Testis (tissue), 3 donors: Measurements from ENCODE around the gene IRF8. TPM values are rescaled to one million over a fixed set of nuclear protein-coding genes. Genes with fewer than 3 reads are reported as not detected.

Experiments
- DNase-seq: peaks from one replicate; pipeline ENCODE4 v3.0.0-alpha.2; 2019
- H3K27ac ChIP-seq, 2 donors: fragments of 200-600 bp; sonication (generic); one replicate each; pipeline ENCODE4 v1.5.1; 2019
- H3K27me3 ChIP-seq: fragments of 200-600 bp; sonication (generic); one replicate; pipeline ENCODE4 v1.5.1; 2019
- H3K36me3 ChIP-seq: fragments of 200-600 bp; sonication (generic); one replicate; pipeline ENCODE4 v1.5.1; 2017; ENCODE audit warnings: low read depth; ENCODE audit errors: missing control alignments
- H3K4me1 ChIP-seq: fragments of 200-600 bp; sonication (generic); one replicate; pipeline ENCODE4 v1.5.1; 2019
- H3K4me3 ChIP-seq, 2 donors: fragments of 200-600 bp; sonication (generic); one replicate each; pipeline ENCODE4 v1.5.1; 2017 to 2019
- H3K9me3 ChIP-seq: fragments of 200-600 bp; sonication (generic); one replicate; pipeline ENCODE4 v1.5.1; 2017
- POLR2A ChIP-seq: fragments of 450-650 bp; IDR thresholded peaks from one replicate; pipeline ENCODE4 v1.6.1; 2017; ENCODE audit warnings: antibody characterized with exemption, mild to moderate bottlenecking, moderate library complexity
- WGBS, 2 donors: methylation state at CpG; one replicate each; pipeline ENCODE4 v1.1.5; 2018; 5-methylcytosine and 5-hydroxymethylcytosine counted together
- intact Hi-C: fragments of 100-400 bp; cut with DNase I; formaldehyde crosslinking; loops from one replicate; pipeline ENCODE4 v1.15.1; 2023; ENCODE audit warnings: low total_unique reads
- polyA plus RNA-seq: library from polyadenylated mRNA; stranded (reverse); fragments of 350-450 nt; fragmentation: Illumina TruSeq; extraction: RNeasy Lipid Tissue Mini Kit (QIAGEN cat#74804); gene quantifications from one replicate; pipeline ENCODE4 v1.2.3, GENCODE V29; 2014; ENCODE audit warnings: low read depth, low replicate concordance; ENCODE audit not compliant: insufficient read depth
- total RNA-seq, 2 donors: library from RNA; depleted of rRNA; stranded (reverse); fragments of >200 nt; gene quantifications; one replicate each; pipeline ENCODE4 v1.2.3, GENCODE V29; 2016
- TF ChIP-seq, protein P1 (sequence below), 3 experiments: fragments of 450-650 bp in 2 of 3; fragments of 200-600 bp in 1 of 3; sonication (generic) in 1 of 3; IDR thresholded peaks; one replicate each; pipeline ENCODE4 v1.5.1; 2016 to 2019; ENCODE audit warnings: antibody characterized with exemption in 3 of 3, mild to moderate bottlenecking in 2 of 3, moderate library complexity in 1 of 3

IRF8 gene
- total and polyA plus RNA-seq, 3 donors from 2014 or later, result 7.2 to 15.0 (median 14.0) TPM

DNA sequence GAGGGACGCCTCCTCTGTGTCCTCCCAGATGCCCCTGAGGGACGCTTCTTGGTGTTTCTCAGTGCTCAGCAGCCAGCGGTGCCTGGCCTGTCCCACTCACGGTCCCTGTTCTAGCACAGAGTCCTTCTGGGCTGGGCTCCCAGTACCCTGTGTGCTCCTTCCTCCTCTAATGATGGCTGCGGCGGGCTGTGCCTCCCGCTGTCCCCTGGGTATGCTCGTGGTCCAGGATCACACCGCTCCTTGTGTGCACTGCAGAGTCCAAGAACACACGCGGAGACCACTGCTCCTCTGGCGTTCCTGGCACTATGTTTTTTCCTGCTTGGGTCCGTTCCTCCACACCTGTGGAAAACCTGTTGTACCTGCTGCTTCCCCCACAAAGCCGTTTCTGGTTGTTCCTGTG, 15.1 kb upstream of the IRF8 start:
- TF ChIP-seq POLR2A, result no peak
- TF ChIP-seq, protein P1, sequence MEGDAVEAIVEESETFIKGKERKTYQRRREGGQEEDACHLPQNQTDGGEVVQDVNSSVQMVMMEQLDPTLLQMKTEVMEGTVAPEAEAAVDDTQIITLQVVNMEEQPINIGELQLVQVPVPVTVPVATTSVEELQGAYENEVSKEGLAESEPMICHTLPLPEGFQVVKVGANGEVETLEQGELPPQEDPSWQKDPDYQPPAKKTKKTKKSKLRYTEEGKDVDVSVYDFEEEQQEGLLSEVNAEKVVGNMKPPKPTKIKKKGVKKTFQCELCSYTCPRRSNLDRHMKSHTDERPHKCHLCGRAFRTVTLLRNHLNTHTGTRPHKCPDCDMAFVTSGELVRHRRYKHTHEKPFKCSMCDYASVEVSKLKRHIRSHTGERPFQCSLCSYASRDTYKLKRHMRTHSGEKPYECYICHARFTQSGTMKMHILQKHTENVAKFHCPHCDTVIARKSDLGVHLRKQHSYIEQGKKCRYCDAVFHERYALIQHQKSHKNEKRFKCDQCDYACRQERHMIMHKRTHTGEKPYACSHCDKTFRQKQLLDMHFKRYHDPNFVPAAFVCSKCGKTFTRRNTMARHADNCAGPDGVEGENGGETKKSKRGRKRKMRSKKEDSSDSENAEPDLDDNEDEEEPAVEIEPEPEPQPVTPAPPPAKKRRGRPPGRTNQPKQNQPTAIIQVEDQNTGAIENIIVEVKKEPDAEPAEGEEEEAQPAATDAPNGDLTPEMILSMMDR (IDR thresholded peaks at IDR 0.05), result no peak
- Histone ChIP-seq H3K4me1 (no peaks in the 10 kb centered on the region), H3K9me3 (no peaks in the 10 kb centered on the region), H3K36me3 (no peaks in the 10 kb centered on the region), H3K4me3 (no peak overlapping the region), H3K27ac (no peak overlapping the region), H3K27me3 (no peaks in the 10 kb centered on the region)
- intact Hi-C loops, result no loop called here
- WGBS, 2 donors, result 52 to 73% methylated on average over 14 of the region's 14 CpGs
- DNase-seq, result no peak

DNA sequence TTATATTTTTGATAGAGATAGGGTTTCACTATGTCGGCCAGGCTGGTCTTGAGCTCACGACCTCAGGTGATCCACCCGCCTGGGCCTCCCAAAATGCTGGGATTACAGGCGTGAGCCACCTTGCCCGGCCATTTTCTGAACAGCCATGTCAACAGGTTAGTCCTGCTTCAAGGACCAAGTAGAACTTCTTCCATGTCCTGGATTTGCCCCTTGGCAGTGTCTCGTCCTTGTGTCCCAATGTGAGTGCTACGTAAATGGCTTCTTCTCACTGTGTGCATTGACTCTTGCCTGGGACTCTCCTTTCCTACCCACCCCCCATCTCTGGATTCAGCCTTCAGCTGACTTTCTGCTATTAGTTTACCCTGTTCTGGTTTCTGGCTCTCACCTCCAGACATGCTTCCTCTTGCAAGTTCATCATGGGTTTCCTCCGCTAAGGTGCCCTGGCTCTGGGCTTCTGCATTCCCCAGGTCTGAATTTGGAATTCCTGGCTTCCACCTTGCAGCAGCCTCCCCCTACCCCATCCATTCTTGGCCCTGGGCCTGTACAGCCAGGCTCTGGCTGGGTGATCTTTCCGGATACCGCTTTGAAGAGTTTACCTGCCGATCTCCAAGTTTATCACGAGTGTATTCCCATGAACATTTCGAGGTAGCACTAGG, 14.0 kb upstream of the IRF8 start:
- no peak for DNase-seq
- Histone ChIP-seq H3K36me3 (no peaks in the 10 kb centered on the region), H3K4me1 (no peaks in the 10 kb centered on the region), H3K27me3 (no peaks in the 10 kb centered on the region), H3K9me3 (no peaks in the 10 kb centered on the region), H3K4me3 (no peak overlapping the region), H3K27ac (no peak overlapping the region)
- TF ChIP-seq, protein P1 (IDR thresholded peaks at IDR 0.05), result no peak
- no peak for TF ChIP-seq POLR2A
- WGBS, 2 donors, result 88 to 91% methylated on average over 13 of the region's 13 CpGs
- intact Hi-C loops, result no loop called here

DNA sequence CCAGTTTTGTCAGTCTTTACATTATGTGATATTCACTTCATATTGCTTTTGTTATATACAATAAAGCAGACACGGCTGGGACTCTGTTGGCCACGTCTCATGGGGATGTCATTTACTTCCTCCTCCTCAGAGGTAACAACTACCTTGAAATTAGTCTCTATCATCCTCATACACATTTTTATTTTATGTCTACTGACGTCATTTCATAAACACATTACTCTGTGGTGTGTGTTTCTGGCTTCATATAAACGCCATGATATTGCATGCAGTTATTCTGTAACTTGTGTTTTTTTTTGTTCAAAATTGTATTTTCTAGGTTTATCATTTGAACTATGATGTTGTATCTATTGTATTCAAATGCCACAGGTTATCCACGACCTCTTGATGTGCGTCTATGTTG, 13.4 kb upstream of the IRF8 start:
- H3K4me1 ChIP-seq, result no peaks in the 10 kb centered on the region
- intact Hi-C loops, result no loop called here
- 87% methylated on average over 6 of the region's 6 CpGs for WGBS, 2 donors
- no peaks in the 10 kb centered on the region for H3K27me3 ChIP-seq
- no peak overlapping the region for H3K27ac ChIP-seq
- no peak for DNase-seq
- no peaks in the 10 kb centered on the region for H3K9me3 ChIP-seq
- TF ChIP-seq, protein P1 (IDR thresholded peaks at IDR 0.05), result no peak
- no peak for TF ChIP-seq POLR2A
- H3K36me3 ChIP-seq, result no peaks in the 10 kb centered on the region
- H3K4me3 ChIP-seq, result no peak overlapping the region

DNA sequence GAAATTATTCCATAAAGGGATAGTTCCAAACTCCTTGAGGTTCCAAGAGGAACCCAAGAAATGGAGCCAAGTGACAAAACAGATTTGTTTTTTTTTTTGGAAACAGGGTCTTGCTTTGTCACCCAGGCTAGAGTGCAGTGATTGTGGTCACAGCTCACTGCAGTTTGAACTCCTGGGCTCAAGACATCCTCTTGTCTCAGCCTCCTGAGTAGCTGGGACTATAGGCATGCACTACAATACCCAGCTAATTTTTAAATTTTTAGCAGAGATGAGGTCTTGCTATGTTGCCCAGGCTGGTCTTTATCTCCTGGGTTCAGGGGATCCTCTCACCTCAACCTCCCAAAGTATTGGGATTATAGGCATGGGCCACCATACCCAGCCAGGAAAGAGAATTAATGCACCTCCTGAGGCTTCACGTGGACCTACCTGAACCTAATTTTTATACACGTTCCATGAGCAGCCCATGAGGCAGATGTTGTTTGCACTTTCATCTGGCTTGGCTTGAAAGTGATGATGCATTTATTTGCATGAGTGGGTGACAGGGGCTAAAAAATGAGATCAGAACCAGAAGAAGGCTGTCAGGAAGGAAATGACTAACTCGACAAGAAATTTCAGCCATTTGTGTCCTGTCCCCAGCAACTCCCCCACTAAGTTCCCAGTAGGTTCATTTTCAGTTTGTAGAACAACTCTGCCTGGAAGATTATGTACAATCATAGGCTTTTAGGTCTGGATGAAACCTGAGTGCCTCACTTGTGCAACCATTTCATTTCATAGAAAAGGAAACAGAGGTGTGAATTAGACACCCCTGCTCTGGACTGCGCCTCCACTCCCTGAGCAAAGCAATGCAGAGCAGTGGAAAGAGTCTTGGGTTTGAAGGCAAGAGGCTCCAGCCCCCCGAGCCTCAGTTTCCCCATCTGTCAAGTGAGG, 10.3 kb upstream of the IRF8 start:
- Histone ChIP-seq H3K27me3 (no peaks in the 10 kb centered on the region), H3K27ac (no peak overlapping the region), H3K4me1 (no peaks in the 10 kb centered on the region), H3K4me3 (no peak overlapping the region), H3K36me3 (no peaks in the 10 kb centered on the region), H3K9me3 (no peaks in the 10 kb centered on the region)
- DNase-seq, result no peak
- TF ChIP-seq POLR2A, result no peak
- TF ChIP-seq, protein P1 (IDR thresholded peaks at IDR 0.05), result no peak
- intact Hi-C loops, result no loop called here
- WGBS, 2 donors, result 71 to 82% methylated on average over 5 of the region's 5 CpGs
